ENCODE data around the gene NOM1.

NOM1 gene

GRCh38 chr7:156984174-156984891 lies 34.8 kb downstream of the NOM1 start:
- no peak for DNase-seq (ENCODE audit: low spot score)

DNA sequence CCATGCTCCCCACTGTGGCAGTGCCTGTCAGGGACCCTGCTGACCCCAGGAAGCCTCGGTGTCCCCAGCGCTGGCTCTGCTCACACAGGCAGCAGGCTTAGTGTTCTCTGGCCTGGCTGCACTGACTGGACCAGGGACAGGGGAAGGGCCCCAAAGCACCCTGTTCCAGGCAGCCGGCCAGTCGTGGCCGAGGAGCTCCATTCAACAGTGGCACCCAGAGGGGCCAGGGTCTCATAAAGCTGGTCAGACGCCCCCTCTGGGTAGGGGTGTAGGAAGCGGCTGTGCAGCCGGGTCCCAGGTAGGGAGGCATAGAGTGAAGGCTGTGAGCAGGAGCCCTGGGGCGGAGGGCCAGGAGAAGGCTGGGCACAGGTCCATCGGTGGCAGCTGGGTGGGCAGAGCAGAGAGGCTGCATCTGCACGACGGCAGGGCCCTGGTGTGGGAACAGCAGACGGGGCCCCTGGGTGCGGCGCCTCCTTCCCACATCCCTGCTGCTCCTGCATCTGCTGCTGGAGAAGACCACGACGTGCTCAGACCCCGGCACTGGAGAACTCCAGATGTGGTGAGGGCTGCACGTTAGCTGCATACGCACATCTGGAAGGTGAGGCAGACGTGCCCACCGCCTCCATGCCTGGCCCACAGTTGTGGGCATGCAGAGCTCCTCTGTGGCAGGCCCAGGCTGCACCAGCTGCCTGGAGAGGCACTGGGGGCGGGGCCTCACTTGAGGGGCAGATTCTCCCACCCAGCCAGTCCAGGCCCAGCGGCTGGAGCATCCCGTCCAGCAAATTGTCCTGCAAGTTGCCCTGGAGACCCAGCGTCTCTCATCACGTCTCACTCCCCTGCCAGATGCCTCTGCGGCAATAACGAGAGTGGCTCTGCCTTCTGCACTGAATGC lies 35.8 kb downstream of the NOM1 start:
- DNase-seq (ENCODE audit: low spot score) = no peak

DNA sequence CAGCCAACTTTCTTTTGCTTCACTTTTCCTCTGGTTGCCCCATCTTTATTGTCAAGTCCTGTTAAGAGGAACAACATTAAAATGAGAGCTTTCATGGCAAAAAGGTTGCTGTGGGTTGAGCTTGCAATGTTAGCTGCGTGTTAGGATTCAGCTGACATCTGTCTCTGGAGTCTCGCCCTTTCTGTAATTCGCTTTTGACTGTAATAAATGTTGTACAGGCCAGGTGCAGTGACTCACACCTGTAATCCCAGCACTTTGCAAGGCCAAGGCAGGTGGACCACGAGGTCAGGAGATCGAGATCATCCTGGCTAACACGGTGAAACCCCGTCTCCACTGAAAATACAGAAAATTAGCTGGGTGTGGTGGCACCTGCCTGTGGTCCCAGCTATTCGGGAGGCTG lies 36.9 kb downstream of the NOM1 start:
- DNase-seq (ENCODE audit: low spot score) = no peak

DNA sequence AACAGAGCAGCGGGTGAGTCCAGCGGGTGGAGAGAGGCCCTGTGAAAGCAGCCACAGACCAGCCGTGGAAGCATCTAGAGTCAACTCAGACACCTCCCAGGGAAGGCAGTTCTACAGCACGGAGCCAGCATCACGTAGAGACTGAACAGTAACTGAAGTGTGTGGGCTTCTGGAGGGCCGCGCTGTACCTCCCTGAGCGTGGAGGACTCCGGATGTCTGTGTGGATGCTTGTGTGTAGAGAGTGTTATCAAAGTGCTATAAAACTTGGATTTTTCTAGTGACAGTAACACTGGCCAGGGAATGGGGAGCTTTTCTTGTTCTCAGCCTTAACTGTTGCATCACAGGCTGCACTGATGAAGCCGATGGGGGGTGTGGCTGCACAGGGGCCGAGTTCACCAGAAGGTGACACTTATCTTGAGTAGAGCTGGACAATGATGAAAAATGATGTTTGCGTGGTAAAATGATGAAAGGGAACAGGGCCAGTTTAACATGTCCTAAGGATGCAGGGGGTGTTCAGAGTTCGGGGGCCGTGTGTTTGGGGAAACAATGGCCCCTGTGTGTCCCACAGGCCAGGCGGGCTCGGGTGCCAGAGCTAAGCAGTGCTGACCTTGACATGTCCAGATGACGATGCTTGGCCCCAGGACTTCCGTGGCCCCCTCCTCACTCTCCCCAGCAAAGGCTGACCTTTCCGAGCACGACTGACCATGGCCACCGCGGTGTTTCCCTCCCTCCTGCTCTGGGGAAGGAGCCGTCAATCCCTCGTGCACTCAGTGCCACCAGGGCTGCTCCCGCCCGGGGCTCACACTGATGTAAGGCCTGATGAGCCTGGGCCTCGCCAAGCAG lies 39.1 kb downstream of the NOM1 start:
- no peak for DNase-seq (ENCODE audit: low spot score)

DNA sequence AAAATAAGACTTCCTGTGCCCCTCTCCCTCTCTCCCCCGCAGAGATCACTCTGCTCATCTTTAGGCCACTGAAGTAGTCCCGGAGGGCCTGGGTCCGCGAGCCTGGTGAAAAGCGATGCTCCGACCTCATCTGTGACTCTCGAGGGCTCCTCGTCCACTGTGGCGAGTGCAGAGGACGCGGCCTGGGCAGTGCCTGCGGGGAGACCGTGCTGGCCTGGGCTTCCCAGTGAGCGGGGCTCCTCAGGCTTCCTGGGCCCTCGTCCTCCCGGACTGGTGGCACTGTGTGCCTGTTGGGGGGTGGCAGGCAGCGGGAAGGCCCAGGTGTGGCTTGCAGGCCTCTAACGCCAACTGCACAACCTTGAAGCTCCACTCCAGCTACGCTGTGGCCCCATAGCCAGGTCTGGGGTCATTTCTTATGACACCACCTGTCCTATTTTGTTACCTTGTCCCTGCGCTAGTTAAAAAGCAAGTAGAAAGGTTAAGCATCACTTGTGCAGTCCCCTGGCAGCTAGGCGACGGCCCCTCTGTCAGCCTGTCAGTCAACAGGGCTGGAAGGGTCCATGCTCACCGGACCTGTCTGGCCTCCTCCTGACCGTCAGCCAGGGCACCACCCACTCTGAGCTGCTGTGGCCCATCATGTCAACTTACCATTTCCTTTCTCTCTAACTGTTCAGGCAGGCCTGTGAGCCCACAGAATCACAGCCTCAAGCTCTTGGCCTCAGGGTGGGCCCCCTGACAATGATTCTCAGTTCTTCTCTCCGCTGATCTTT lies 40.4 kb downstream of the NOM1 start:
- no peak for DNase-seq (ENCODE audit: low spot score)

DNA sequence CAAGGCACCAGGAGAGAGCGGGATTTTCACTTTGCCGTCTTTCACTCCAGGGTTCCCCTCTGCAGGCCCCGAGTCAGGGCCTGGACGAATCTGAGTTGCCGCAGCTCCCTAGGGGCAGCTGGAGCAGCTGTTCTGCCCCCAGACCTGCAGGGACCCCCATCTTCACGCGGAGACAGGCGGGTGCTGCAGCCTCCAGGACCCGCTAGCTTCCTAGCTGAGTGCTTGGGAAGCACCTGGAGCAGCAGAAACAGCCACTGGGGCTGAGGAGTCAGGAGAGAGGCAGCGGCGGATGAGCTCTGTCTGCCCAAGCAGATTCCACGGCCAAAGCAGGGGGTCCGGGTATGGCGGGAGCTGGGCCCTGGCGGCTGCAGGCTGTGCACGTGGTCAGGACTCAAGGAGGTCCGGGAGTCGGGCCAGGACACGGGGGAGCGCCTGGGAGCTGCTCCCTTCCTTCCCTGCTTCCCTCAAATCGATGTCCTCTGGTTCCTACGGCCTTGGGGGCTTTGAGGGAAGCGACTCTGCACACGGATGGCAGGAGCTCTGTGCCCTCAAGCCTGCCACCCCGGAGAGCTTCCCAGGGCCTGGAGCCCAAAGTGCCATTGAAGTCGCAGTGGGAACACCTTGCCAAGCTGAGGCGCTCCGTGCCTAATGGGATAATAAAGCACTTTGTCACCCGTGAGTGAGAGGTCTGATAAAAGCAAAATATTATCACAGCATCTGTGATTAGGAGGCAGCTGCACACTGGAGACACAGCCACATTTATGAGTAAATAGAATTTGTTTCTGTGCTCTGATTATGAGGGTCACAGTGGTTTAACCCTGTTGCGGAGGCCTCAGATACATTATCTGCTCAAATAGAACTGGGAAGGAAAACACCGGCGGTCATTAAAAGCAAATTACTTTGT lies 43.8 kb downstream of the NOM1 start:
- DNase-seq (ENCODE audit: low spot score) = no peak

DNA sequence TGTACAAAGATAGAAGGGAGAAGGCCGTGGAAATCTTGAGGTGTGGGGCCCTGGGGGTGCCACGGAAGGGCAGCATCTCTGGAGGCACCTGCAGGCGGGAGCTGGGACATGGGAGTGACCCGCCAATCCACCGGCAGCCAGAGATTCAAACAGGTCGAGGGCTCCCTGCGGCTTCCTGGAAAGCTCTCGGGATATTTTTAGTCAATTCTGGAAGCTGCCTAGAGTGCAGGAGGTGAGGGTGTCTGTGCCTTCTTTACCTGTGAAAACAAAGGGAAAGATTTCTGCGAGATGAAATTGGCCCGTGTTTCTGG lies 44.4 kb downstream of the NOM1 start:
- DNase-seq (ENCODE audit: low spot score) = no peak

GRCh38 chr7:156994417-156994816 lies 44.9 kb downstream of the NOM1 start:
- DNase-seq (ENCODE audit: low spot score) = no peak

DNA sequence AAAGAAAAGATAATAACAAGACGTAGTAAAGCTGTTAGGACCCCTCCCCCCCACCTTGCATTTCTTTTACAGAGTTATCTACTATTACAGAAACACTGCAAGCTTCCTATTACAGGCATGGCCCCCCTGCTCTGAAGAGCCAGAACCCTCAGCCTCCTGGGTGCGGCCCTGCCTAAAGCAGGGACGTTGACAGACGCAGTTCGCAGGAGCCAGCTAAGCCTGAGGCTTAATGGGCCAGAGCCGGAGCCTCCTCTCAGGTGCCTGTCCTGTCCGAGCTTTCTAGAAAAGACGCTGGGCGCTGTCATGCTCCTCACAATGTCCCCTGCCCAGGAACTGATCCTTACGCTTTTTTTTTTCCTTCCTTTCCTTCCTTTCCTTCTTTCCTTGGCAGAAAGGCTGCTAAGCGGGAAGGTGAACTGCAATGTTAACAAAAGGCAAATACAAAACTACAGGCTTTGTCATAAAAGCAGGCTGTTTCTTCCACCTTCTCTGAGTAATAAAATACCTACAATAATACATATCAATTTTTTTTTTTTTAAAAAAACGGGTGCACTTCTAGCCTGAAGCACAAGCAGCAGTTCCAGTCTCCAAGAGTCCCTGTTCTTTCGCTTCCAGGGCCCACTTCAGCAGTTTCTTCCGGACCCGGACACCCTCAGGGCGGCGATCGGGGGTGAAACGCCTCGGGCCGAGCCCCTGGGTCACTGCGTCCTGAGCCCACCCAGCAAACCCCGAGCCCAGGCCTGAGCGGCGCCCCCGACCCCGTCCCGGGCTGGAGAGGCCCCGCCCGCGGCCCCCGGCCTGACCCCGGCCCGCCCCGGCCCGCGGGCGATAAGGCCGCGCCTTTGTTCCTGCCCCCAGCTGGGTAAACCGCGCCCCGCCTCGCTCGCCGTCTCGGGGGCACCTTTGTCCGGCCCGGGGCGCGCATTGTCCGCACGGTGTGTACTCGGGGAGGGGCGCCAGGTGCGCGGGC lies 49.8 kb downstream of the NOM1 start:
- no peak for DNase-seq (ENCODE audit: low spot score)

DNA sequence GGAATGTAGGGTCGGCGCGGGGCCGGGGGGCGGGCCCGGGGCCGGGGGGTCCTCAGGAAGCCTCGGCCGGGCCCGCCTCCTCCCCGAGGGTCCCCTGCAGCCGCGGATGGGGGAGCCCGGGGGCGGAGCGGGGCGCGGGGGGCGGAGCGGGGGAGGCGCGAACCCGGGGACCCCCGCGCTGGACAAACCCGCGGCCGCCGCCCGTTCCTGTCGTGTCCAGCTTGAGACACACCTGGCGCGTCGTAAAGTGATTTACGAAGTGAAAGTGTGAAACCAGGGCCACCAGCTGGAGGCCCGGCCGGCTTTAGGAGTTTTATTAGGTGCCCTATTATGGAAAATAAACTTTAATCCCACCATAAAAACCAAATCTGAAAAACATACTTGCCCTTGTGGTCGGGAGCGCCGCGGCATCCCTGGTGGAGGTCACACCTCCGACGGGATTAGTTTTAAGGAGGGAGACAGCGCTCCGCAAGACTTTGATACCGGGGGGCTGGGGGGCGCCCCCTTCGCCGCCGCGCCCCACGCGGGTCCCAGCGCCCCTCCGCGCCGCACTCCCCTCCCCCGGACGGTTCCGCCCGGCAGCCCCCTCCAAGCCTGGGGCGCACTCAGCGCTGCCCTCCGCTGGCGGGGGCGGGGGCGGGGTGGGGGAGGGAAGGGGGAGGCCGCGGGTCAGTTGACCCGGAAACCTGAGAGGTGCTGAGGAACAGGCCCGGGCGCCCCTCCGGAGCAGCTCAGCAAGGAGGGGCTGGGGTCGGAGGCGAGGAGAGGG lies 50.6 kb downstream of the NOM1 start:
- no peak for DNase-seq (ENCODE audit: low spot score)

DNA sequence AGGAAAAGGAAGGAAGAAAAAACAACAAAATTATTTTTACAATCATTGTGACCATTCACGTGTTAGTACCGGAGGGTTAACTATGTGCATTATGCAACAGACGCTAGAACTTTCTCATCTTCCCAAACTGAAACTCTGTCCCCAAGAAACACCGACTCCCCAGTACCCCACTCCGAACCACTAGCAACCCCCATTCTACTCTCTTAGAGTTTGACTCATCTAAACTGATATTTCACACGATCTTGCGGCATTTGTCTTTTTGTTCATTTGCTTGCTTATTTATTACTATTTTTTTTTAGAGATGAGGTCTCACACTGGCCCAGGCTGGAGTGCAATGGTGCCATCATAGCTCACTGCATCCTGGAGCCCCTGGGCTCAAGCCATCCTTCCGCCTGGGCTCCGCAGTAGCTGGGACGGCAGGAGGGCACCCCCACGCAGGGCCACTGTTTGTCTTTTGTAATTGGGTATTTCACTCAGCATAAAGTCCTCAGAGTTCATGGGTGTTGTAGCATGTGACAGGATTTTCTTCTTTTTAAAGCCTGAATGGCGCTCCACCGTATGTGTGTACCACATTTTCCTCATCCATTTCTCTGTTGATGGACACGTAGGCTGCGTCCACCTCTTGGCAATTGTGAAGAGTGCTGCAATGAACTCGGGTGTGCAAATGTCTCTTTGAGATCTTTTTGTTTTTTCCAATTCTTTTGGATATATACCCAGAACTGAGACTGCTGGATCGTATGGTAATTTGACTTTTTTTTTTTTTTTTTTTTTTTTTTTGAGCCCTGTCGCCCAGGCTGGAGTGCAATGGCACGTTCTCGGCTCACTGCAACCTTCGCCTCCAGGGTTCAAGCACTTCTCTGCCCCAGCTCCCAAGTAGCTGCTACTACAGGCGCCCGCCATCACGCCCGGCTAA lies 51.5 kb downstream of the NOM1 start:
- no peak for DNase-seq (ENCODE audit: low spot score)

DNA sequence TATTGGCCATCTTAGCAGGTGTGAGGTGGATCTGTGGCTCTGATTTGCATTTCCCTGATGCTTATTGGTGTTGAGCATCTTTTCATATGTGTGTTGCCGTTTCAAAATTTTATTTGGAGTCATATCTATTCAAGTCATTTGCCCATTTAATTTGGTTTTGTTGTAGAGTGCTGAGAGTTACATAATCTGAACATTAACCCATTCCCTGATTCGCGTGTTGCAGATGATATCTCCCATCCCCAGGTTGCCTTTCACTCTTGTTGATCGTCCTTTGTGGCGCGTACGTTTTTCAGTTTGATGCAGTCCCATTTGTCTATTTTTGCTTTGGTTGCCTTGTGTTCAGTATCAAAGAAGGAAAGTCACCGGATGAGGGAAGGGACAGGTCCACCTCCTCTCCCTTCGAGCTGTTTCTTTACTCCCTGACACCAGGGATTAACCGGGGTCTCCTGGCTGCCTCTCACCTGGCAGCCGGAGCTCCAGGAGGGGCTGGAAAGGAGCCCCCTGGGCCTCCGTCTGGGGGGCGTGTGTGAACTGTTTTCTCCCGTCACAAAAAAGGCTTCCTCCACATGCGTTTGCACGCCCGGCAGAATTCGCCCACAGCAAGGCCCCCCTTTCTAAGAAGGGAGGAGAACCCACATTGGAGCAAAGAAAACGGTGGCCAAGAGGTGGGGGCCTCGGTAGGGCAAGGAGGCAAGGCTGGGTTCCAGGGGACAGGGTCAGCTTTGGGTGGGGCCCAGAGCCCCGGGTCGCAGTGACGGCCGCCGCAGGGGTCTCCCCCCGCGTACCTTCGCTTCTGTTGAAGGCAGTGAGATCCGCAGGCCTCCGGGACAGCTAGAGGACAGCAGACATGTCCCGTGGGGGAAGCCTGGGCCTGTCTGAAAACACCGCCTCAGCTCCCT lies 52.7 kb downstream of the NOM1 start:
- DNase-seq (ENCODE audit: low spot score) = no peak

DNA sequence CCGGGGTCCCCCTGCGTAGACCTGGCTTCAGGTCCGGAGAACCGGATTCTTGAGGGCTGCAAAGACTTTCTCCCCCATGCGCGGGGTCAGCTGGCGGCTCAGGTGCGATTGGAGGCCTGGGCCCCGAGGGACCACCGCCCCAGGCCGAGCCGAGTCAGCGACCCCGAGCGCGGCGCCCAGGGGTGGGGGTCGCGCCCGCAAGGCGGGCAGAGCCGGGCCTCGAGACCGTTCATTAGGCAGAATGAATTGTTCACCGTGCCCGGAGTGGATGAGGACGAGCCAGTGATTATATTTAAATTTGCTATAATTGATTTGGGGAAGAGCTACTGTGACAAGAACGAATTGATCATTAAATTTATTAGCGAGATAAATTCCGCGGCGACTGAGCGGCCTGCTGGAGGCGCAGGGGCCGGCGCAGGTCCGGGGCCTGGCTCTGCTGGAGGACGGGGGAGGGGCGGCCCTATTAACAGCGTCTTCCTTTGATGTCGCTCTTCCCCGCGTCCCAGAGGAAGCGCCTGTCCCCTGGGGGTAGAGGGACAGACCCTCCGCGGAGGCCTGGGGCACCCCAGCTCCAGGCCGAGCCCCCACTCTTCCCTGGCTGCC lies 53.4 kb downstream of the NOM1 start:
- DNase-seq (ENCODE audit: low spot score) = no peak

GRCh38 chr7:157003445-157003755 lies 53.9 kb downstream of the NOM1 start:
- no peak for DNase-seq (ENCODE audit: low spot score)

- no peak for DNase-seq (ENCODE audit: low spot score)
These were observed 54.4 kb downstream of the NOM1 start for GRCh38 chr7:157003756-157004520.

All from SW480 (cell line).